SH-SY5Y (cell line): Measurements from ENCODE around the gene DCTN1.

ENCODE experiments used
- GATA2 ChIP-seq: IDR thresholded peaks from 2 replicates; pipeline ENCODE4 v1.6.1; 2011; ENCODE audit warnings: mild to moderate bottlenecking, low read depth, low read length
- GATA3 ChIP-seq: IDR thresholded peaks from 2 replicates; pipeline ENCODE4 v1.6.1; 2011; ENCODE audit warnings: low read depth, mild to moderate bottlenecking, low read length, moderate library complexity

DNA sequence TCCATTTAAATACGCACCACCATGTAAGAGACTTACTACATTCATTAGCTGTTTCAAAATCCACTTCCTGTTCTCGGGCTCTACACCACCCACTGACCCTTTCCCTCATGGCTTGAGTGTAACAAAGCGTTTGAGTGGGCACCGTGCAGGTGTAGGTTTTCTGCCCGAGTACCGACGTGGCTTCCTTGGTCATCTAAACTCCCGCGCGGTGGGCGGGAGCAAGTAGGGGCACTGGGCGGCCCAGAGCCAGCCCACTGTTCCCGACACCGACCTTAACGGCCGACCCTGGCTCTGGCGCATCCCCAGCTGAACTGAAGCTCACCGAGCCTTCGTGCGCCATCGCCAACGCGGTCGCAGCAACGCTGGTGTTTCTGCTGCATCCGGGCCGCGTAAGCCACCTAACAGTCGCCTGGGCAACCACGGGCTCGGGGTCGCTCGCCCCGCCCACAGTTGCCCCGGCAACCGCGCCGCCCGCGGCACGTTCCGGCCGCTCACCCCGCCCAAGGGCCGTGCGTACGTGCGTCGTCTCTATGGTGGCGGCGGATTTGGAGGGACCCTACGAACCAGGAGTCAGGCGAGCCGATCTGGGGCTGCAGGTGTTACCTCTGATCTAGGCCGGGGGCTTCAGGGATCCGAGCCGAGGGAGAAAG lies 41.2 kb upstream of the DCTN1 start, which contains the start of the genes C2orf81 and WDR54:
- no peak for TF ChIP-seq GATA3
- TF ChIP-seq GATA2, result no peak
